ENCODE data around the gene ABHD4.
A peak's percentile ranks its signal among the peaks of the same experiment; 100 is the strongest.

ABHD4 gene

DNA sequence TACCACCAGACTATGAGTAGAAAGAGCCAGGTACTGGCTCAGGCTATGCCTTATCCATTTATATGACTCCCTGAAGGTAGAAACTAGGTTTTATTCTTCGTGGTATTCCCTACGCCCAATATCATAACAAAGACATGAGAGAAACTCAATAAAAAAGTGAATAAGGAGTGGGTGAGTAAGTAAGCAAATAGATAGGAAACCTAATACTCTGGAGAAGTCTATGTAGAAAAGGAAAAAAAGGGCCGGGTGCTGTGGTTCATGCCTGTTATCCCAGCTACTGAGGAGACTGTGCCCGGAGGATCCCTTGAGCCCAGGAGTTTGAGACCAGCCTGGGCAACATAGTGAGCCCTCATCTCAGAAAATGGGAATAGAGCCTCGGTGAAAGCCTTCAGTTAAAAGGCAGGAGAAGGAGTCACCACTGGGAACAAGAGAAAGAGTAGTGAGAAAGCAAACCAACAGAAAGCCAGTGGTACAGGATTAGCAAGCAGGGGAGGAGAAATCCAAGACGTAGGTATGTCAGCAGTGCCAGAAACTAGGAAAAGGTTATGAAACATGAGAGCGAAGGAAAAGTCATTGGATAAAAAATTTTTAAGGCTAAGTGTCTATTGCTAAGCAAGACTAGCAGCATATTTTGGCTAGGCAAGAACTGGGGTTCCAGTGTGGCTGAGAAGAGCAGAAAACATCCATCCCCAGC, 52.1 kb downstream of the ABHD4 start:
- H3K9me3 Mint-ChIP-seq: no peaks in the 10 kb centered on the region
- H3K4me1 Mint-ChIP-seq: no peaks in the 10 kb centered on the region
- H3K4me3 Mint-ChIP-seq: no peak overlapping the region
- ATAC-seq: no peak
- H3K27ac Mint-ChIP-seq: peak overlapping the region; percentile 5
- H3K36me3 Mint-ChIP-seq: no peaks in the 10 kb centered on the region
- no peak for DNase-seq (ENCODE audit: low spot score in 2 of 2)

DNA sequence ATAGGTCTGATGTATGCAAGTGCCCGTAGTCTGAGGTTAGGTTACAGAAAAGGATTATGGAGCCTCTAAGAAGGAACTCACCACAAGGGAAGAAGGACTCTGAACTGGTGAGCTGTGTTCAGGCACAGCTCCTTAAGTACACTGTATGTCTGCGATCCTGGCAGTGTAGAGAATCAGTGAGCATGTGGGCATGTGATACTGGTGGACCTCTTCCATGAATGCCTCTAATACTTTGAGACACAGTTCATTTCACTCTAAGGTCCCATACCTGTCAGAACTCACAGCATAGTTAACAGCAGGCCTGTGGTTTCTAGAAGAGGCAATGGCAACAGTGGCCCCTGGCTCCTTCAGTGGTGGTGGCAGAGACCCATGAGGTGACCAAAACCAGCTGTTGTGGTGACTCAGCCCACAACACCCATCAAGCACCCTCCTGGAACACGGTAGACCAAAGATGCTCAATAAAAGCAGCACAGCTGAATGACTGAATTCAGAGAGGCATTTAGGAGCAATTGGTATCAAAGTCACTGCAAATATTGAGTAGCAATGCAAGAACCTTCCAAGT, 52.9 kb downstream of the ABHD4 start:
- peak in 1 of 2 donors; percentile 55 for DNase-seq (ENCODE audit: low spot score in 2 of 2)
- no peak overlapping the region for H3K4me3 Mint-ChIP-seq
- no peaks in the 10 kb centered on the region for H3K9me3 Mint-ChIP-seq
- peak overlapping the region; percentile 41 for H3K27ac Mint-ChIP-seq
- peak; percentile 88 for ATAC-seq
- H3K36me3 Mint-ChIP-seq: no peaks in the 10 kb centered on the region
- H3K4me1 Mint-ChIP-seq: no peaks in the 10 kb centered on the region

DNA sequence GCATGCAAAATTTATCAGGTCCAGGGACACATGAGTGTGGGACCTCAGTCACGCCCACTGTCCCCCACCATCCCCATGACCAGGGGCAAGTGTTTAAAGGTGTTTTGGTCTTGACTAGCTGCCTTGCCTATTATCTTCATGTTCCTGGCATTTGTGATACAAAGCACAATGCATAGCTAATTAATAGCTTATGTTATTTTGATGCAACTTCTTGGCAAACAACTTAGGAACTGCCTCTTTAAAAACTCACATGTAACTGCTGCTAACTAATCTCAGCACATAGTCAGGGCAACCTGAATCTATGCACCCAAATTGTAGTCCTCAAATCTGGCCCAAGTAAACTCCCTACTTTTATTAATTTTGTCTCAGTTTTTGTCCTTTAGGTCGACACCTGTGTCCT, 53.5 kb downstream of the ABHD4 start:
- Mint-ChIP-seq H3K36me3 (no peaks in the 10 kb centered on the region), H3K9me3 (no peaks in the 10 kb centered on the region), H3K4me3 (no peak overlapping the region), H3K4me1 (no peaks in the 10 kb centered on the region), H3K27ac (peak overlapping the region; percentile 41)
- no peak for ATAC-seq
- DNase-seq (ENCODE audit: low spot score in 2 of 2): no peak

DNA sequence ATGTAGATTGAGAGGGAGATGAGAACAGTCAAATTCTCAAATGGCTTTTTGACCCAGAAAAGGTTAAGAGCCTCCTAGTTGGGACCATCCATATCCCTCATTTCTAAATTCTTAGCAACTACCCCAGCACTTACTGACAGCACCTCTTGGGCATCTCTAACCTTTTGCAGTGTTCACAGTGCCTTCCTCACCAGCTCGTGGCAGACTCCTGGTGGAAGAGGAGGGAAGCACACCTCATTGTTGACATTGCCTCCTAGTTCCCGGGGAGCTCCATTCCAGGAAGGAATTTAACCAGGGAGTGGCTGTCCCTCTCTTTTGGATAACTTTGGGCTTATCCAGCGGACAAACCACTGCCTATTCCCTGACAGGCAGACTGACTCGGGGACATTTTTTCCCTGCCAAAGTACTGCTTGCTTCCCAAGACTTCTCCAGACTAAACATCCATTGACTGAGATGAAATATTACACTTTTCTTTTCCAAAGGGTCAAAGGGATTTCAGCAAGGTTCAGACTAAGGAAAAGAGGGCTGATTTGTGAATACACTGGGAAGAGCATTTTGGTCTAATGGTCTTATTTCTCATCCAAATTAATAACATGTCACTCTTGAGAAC, 55.0 kb downstream of the ABHD4 start:
- Mint-ChIP-seq H3K4me3 (no peak overlapping the region), H3K9me3 (no peaks in the 10 kb centered on the region), H3K36me3 (no peaks in the 10 kb centered on the region), H3K4me1 (no peaks in the 10 kb centered on the region), H3K27ac (no peak overlapping the region)
- DNase-seq (ENCODE audit: low spot score in 2 of 2): peak; percentile 22 to 64
- ATAC-seq: peak; percentile 73

DNA sequence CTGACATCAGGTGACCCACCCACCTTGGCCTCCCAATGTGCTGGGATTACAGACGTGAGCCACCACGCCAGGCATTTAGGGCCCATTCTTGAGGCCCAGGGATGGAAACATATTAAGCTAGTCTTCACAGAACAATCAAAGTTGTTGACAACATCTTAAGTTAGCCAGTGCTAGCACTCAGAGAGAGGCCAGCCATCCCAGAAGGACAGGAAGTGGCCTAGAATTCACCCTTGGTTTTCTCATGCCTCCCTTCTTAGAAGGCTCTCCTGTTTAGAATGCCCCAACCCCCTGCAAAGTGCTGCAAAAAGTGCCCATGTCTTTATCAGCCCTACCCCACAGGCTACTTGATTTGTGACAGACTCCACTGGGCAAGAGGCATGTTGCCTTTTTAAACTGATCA, 58.1 kb downstream of the ABHD4 start:
- Mint-ChIP-seq H3K36me3 (no peaks in the 10 kb centered on the region), H3K4me1 (no peaks in the 10 kb centered on the region), H3K4me3 (no peak overlapping the region), H3K9me3 (no peaks in the 10 kb centered on the region), H3K27ac (no peak overlapping the region)
- no peak for DNase-seq (ENCODE audit: low spot score in 2 of 2)
- no peak for ATAC-seq

DNA sequence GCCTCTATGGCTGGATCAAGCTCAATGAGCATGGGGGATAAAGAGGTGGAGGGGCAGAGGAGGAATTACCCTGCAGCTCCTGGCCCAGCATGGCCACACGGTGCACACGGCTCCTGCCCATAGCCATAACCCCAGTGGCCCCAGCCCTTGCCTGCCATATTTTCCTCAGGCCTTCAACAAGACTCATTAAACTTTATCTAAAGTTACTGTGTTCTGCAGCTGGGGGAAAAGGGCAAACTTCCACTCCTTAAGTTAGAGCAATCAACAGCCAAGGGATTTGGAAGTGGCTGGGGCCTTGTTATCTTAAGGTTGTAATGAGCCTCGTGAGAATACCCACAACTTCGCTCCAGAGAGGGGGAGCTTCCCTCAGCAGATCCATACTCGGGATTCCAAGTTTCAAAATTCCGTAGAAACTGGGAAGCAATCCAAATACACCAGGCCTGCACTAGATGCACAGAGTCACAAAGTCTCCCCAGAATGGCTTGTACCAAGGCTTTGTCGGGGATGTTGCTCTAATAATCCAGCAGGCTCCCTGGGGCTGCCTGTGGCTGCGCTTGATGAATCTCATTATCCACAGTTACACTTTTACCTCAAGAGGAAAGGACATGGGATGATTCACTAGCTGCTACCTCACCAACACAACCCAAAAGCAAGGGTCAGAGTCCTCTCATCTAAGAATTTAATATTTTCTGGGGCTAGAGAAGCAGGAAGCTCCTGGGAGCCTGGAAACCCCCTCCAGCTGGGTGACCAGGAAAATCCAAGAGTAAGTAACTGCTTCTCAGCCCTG, 59.0 kb downstream of the ABHD4 start:
- H3K4me3 Mint-ChIP-seq: no peak overlapping the region
- H3K9me3 Mint-ChIP-seq: no peaks in the 10 kb centered on the region
- no peaks in the 10 kb centered on the region for H3K4me1 Mint-ChIP-seq
- no peaks in the 10 kb centered on the region for H3K36me3 Mint-ChIP-seq
- ATAC-seq (no peak), DNase-seq (ENCODE audit: low spot score in 2 of 2) (no peak)
- H3K27ac Mint-ChIP-seq: no peak overlapping the region

DNA sequence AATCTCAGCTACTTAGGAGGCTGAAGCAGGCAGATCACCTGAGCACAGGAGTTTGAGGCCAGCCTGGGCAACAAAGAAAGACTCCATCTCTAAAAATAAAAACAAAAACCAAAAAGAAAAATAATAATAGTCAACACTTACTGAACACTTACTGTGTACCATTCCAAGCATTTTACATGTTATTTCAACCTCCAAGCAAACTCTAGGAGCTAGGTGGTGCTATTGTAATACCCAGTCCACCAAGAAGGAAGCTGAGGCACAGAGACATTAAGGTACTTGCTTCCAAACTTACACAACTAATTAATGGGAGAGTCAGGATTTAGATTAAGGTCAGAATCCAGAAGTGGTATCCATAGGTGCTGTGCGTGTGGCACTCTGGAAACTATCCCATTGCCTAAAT, 59.8 kb downstream of the ABHD4 start:
- Mint-ChIP-seq H3K9me3 (no peaks in the 10 kb centered on the region), H3K27ac (no peak overlapping the region), H3K36me3 (no peaks in the 10 kb centered on the region), H3K4me3 (no peak overlapping the region), H3K4me1 (no peaks in the 10 kb centered on the region)
- no peak for ATAC-seq
- DNase-seq (ENCODE audit: low spot score in 2 of 2): no peak

DNA sequence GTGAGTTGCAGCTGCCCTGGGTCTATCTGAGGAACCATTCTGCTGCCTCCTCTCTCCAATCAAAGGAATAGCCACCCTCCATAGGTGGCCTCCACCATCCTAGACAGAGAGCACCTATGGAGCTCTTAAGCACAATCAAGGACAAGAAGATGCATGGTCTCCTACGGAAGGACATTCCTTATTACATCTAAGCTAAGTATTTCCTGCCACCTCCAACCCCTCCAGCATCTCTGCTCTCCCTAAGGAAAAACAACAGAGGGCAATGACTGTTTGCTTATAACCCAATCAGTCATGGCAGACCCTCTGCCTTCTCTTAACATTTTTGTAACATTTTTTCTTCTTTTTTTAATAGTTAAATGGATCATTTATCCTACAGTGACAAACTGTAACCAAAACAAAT, 60.8 kb downstream of the ABHD4 start:
- no peaks in the 10 kb centered on the region for H3K4me1 Mint-ChIP-seq
- H3K27ac Mint-ChIP-seq: no peak overlapping the region
- no peaks in the 10 kb centered on the region for H3K36me3 Mint-ChIP-seq
- ATAC-seq: no peak
- H3K4me3 Mint-ChIP-seq: no peak overlapping the region
- H3K9me3 Mint-ChIP-seq: no peaks in the 10 kb centered on the region
- no peak for DNase-seq (ENCODE audit: low spot score in 2 of 2)

DNA sequence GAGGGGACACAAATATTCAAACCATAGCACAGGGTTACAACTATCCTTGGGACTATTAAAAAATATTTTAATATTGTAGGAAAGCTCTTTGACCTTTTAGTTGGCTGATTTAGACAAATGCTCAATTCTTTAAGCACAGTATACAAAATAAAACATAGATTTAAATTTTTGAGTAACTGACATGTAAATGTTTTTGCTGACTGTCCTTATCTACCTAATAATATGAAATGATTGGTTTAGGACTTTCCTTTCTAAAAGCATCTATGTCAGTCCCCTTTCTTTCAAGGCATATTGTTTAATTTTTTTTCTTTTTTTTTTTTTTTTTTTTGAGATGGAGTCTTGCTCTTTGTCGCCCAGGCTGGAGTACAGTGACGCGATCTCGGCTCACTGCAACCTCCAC, 62.6 kb downstream of the ABHD4 start:
- Mint-ChIP-seq H3K27ac (no peak overlapping the region), H3K9me3 (no peaks in the 10 kb centered on the region), H3K4me1 (no peaks in the 10 kb centered on the region), H3K36me3 (no peaks in the 10 kb centered on the region), H3K4me3 (no peak overlapping the region)
- ATAC-seq (no peak), DNase-seq (ENCODE audit: low spot score in 2 of 2) (no peak)
